GM10248 (cell line): ENCODE data around the gene PARD3B.

Experiments
- CTCF ChIA-PET: fragments of 300-600 bp; sonication (Branson Sonifier 250); formaldehyde crosslinking; extraction: SDS; loops from one replicate; lab custom pipeline; 2021; ENCODE audit warnings: antibody characterized with exemption; lab: Yijun Ruan, JAX
- POLR2A ChIA-PET: fragments of 350-650 bp; sonication (Branson Sonifier 250); formaldehyde crosslinking; extraction: SDS; loops from one replicate; lab custom pipeline; 2020; ENCODE audit warnings: antibody characterized with exemption; lab: Yijun Ruan, JAX
- DNase-seq: peaks from one replicate; pipeline ENCODE4 v3.0.0; 2012; ENCODE audit errors: extremely low spot score
- CTCF ChIP-seq: IDR thresholded peaks from 2 replicates; pipeline ENCODE4 v1.5.1; 2012; ENCODE audit warnings: mild to moderate bottlenecking, low read depth; ENCODE audit errors: extremely low read depth, missing control alignments, control extremely low read depth

The PARD3B gene

GRCh38 chr2:205296959-205297358 lies 751.7 kb downstream of the PARD3B start:
- TF ChIP-seq CTCF: no peak
- CTCF ChIA-PET: interaction anchor here (0.8 to 1.2 kb wide), 4 partner anchors 12 to 31 kb away, joined by 3 to 4 read pairs (median 3); no protein-coding TSS in a partner anchor
- POLR2A ChIA-PET: no interaction called here
- no peak for DNase-seq

GRCh38 chr2:205297368-205297767 lies 752.1 kb downstream of the PARD3B start:
- DNase-seq: no peak
- ChIA-PET POLR2A (no interaction called here), CTCF (interaction anchor here (0.8 to 1.7 kb wide), 3 partner anchors 12 to 18 kb away, joined by 3 to 4 read pairs (median 4); no protein-coding TSS in a partner anchor)
- no peak for TF ChIP-seq CTCF

- no peak for DNase-seq
- POLR2A ChIA-PET: no interaction called here
- TF ChIP-seq CTCF: no peak
- CTCF ChIA-PET: interaction anchor here (1.2 to 1.7 kb wide), 2 partner anchors 11 to 18 kb away, joined by 4 read pairs; no protein-coding TSS in a partner anchor
Observed at GRCh38 chr2:205297846-205298245, 752.6 kb downstream of the PARD3B start.

- TF ChIP-seq CTCF: no peak
- ChIA-PET CTCF (no interaction called here), POLR2A (no interaction called here)
- no peak for DNase-seq
Observed at GRCh38 chr2:205311201-205311600, 765.9 kb downstream of the PARD3B start.

GRCh38 chr2:205321231-205321630 lies 776.0 kb downstream of the PARD3B start:
- ChIA-PET CTCF (interaction anchor here (1.4 kb wide), 1 partner anchor 11 kb away, joined by 3 read pairs; no protein-coding TSS in a partner anchor), POLR2A (no interaction called here)
- no peak for DNase-seq
- no peak for TF ChIP-seq CTCF

- peak; percentile 21 for TF ChIP-seq CTCF
- DNase-seq: no peak
- ChIA-PET CTCF (interaction anchor here (1.3 to 1.6 kb wide), 2 partner anchors 16 to 35 kb away, joined by 3 to 4 read pairs; no protein-coding TSS in a partner anchor), POLR2A (no interaction called here)
Observed at GRCh38 chr2:205323929-205324328, 778.7 kb downstream of the PARD3B start.
